Activated CD8-positive, alpha-beta memory T cell treated with anti-CD3 and anti-CD28 coated beads for 4 hours (primary cell): Measurements from ENCODE around the gene NHLRC4.
"Not testable (repeated sequence)": the region's sequence is repeated elsewhere in the genome, so short reads cannot be mapped to it uniquely, and the experiment has no call there.

Experiments used
- DNase-seq, 2 donors: peaks; one replicate each; pipeline ENCODE4 v3.0.0-alpha.2; 2020; ENCODE audit warnings: low read depth in 2 of 2

The NHLRC4 gene

GRCh38 chr16:597655-598054 lies 30.9 kb downstream of the NHLRC4 start:
- DNase-seq, result not testable (repeated sequence)

GRCh38 chr16:598823-599739 lies 32.3 kb downstream of the NHLRC4 start:
- no peak for DNase-seq

GRCh38 chr16:600781-601180 lies 34.0 kb downstream of the NHLRC4 start:
- DNase-seq, result no peak

GRCh38 chr16:603933-604332 lies 37.1 kb downstream of the NHLRC4 start:
- DNase-seq, result no peak

GRCh38 chr16:606656-607307 lies 40.0 kb downstream of the NHLRC4 start:
- DNase-seq, result no peak

GRCh38 chr16:608019-608418 lies 41.2 kb downstream of the NHLRC4 start:
- DNase-seq, result no peak

- no peak for DNase-seq
Measured at GRCh38 chr16:609316-609715, 42.5 kb downstream of the NHLRC4 start.

GRCh38 chr16:609984-610383 lies 43.2 kb downstream of the NHLRC4 start:
- DNase-seq, result no peak

GRCh38 chr16:610513-611381 lies 43.9 kb downstream of the NHLRC4 start:
- DNase-seq, result no peak

GRCh38 chr16:615122-615521 lies 48.3 kb downstream of the NHLRC4 start:
- no peak for DNase-seq

GRCh38 chr16:616733-617586 lies 50.2 kb downstream of the NHLRC4 start:
- DNase-seq, result no peak

GRCh38 chr16:617855-618254 lies 51.0 kb downstream of the NHLRC4 start:
- DNase-seq, result no peak
